Parietal lobe (tissue), 1 donor: ENCODE measurements around the gene SCYGR5. TPM values are rescaled to one million over a fixed set of nuclear protein-coding genes. Genes with fewer than 3 reads are reported as not detected.

Experiments used
- total RNA-seq: library from RNA; depleted of rRNA; stranded (reverse); fragments of >200 nt; gene quantifications from one replicate; pipeline ENCODE4 v1.2.3, GENCODE V29; 2014

Gene SCYGR5
- total RNA-seq, result not detected

GRCh38 chr2:227666631-227667170 is at the start of gene SCYGR5:
Gene SCYGR5 (plus strand): TSS chr2:227666804. CDS start chr2:227666804, 0 bp downstream.

GRCh38 chr2:227617316-227618230 is 49.0 kb upstream of the SCYGR5 start, which contains the start of gene SCYGR4:
Gene SCYGR4 (plus strand): TSS chr2:227617498. CDS start chr2:227617498, 0 bp downstream.

Other genes starting within 250 kb of the SCYGR5 start
- 110 TPM for gene AGFG1, start 194.6 kb upstream of the SCYGR5 start, total RNA-seq
- gene SCYGR2, start 67.9 kb upstream of the SCYGR5 start, total RNA-seq, result not detected
- gene SCYGR3, start 52.0 kb upstream of the SCYGR5 start, total RNA-seq, result not detected
- not detected for gene SCYGR4, start 49.3 kb upstream of the SCYGR5 start, total RNA-seq
- gene SLC19A3, start 51.2 kb downstream of the SCYGR5 start, total RNA-seq, result 3.1 TPM
- gene SCYGR6, start 58.0 kb downstream of the SCYGR5 start, total RNA-seq, result not detected
- not detected for gene SCYGR7, start 61.5 kb downstream of the SCYGR5 start, total RNA-seq
- not detected for gene SCYGR8, start 79.1 kb downstream of the SCYGR5 start, total RNA-seq
- not detected for gene CCL20, start 147.0 kb downstream of the SCYGR5 start, total RNA-seq
- gene DAW1, start 204.8 kb downstream of the SCYGR5 start, total RNA-seq, result 2.5 TPM